B cell (primary cell): ENCODE data around the gene CDC42BPA.

Experiments
- CTCF ChIP-seq: fragments of 200-600 bp; IDR thresholded peaks from one replicate; pipeline ENCODE4 v1.8.0; 2022; ENCODE audit warnings: antibody characterized with exemption, mild to moderate bottlenecking
- EZH2 ChIP-seq: IDR thresholded peaks from 2 replicates; pipeline ENCODE4 v1.6.1; 2012; ENCODE audit warnings: borderline replicate concordance, low read depth, mild to moderate bottlenecking, moderate library complexity, low read length; ENCODE audit not compliant: insufficient read depth, poor library complexity, severe bottlenecking

- TF ChIP-seq CTCF (no peak), EZH2 (no peak)
Measured at GRCh38 chr1:226979517-226980121, 338.7 kb downstream of the CDC42BPA start.
